ENCODE data around the gene CIRBP.
"Not testable (repeated sequence)": the region's sequence is repeated elsewhere in the genome, so short reads cannot be mapped to it uniquely, and the experiment has no call there.

CIRBP gene

GRCh38 chr19:1293782-1294604 is 24.9 kb downstream of the CIRBP start:
- DNase-seq: no peak

- no peak for DNase-seq
These were observed 25.6 kb downstream of the CIRBP start for GRCh38 chr19:1294688-1295087.

GRCh38 chr19:1295169-1296012 is 26.3 kb downstream of the CIRBP start:
- no peak for DNase-seq

- DNase-seq: no peak
These were observed 26.9 kb downstream of the CIRBP start for GRCh38 chr19:1296078-1296477.

GRCh38 chr19:1296575-1297271 is 27.6 kb downstream of the CIRBP start:
- no peak for DNase-seq

- DNase-seq: no peak
These were observed 29.1 kb downstream of the CIRBP start for GRCh38 chr19:1298235-1298634.

GRCh38 chr19:1299801-1300200 is 30.7 kb downstream of the CIRBP start:
- no peak for DNase-seq

- DNase-seq: no peak
These were observed 31.8 kb downstream of the CIRBP start for GRCh38 chr19:1300744-1301490.

- no peak for DNase-seq
These were observed 33.6 kb downstream of the CIRBP start for GRCh38 chr19:1302533-1303239.

- no peak for DNase-seq
These were observed 35.2 kb downstream of the CIRBP start for GRCh38 chr19:1304197-1304924.

- not testable (repeated sequence) for DNase-seq
These were observed 36.2 kb downstream of the CIRBP start for GRCh38 chr19:1305354-1305753.

- no peak for DNase-seq
These were observed 38.2 kb downstream of the CIRBP start for GRCh38 chr19:1307320-1307719.

GRCh38 chr19:1307755-1308303 is 38.7 kb downstream of the CIRBP start:
- DNase-seq: no peak

GRCh38 chr19:1308718-1309117 is 39.6 kb downstream of the CIRBP start:
- no peak for DNase-seq

- DNase-seq: no peak
These were observed 41.1 kb downstream of the CIRBP start for GRCh38 chr19:1309977-1310852.

GRCh38 chr19:1310853-1311180 is 41.7 kb downstream of the CIRBP start:
- DNase-seq: no peak

- no peak for DNase-seq
These were observed 42.5 kb downstream of the CIRBP start for GRCh38 chr19:1311543-1312091.

- no peak for DNase-seq
These were observed 43.9 kb downstream of the CIRBP start for GRCh38 chr19:1312767-1313694.

Data from NCI-H748 treated with DMSO at 0.1 percent for 48 hours (cell line).